Activated CD8-positive, alpha-beta memory T cell treated with anti-CD3 and anti-CD28 coated beads for 24 hours (primary cell): ENCODE results near the gene GADL1.

Experiments used
- DNase-seq: peaks from one replicate; pipeline ENCODE4 v3.0.0-alpha.2; 2020

GADL1 gene

GRCh38 chr3:30873671-30874070, 20.8 kb downstream of the GADL1 start:
- DNase-seq, result no peak

DNA sequence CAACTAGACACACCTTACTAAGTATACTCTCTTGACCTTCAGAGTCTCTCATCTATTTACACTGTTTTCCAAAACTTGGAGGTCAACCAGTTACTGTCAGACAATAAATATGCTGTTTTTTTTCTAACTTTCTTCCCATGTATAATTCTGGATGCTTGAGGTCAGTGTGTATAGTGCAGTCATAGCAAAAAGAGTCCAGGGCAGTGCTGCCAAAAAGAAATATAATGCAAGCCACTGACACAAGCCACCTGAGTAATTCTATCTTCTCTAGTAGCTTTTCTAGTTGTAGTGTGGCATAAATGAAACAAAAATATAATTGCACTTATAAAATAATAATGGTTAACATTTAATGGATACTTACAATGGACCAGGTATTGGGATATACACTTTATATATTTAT, 21.6 kb downstream of the GADL1 start:
- DNase-seq, result no peak

DNA sequence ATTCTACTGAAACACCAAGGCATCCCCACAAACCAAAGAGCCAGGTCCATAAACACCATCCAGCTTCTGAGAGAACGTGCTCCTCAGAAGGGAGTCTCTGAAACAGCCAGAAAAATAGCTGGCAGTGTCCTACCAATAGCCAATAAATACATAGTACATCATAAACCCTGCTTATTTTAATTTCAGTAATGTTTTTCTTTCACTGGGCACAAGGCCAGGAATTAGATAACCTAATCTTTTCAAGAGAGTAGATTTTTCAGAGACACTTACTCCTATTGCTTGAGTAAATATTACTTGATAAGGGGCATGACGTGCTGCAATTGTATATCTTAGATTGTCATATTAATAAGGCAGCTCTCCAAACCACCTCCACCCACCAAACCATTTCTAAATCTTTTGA, 22.7 kb downstream of the GADL1 start:
- no peak for DNase-seq

DNA sequence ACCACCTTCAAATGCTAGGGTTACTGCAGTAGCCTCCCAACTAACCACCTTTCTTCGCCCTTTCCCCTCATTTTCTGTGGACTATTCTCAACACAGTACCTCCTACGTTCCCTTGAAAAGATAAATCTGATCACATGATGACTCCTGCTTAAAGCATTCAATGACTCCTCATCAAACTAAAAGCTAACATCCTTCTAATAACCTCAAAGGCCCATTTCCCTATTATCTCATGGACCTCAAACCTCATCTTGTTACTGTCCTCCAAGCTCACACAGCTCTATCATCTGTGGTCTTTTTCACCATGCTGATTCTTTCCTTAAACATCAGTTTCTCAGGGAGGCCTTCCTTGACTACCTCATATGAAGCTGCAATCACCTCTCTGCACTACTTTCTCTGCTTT, 29.6 kb downstream of the GADL1 start:
- DNase-seq, result no peak

DNA sequence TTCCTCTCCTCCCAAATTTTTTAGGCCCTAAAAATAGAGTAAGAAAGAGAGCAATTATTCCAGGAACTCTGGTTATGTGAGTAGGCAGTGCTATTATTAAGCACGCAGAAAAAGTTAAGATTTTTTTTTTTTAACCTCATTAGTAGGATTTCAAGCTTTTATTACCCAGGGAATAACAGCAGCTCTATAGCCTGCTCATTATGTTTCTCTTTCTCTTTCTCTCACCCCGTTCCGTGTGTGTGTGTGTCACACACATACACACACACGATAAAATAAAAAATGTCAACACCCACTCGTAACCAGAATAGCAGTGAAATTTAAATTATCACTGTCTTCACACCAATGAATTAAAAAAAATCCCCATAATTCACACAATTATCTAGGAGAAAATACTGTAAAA, 30.3 kb downstream of the GADL1 start:
- DNase-seq, result no peak

DNA sequence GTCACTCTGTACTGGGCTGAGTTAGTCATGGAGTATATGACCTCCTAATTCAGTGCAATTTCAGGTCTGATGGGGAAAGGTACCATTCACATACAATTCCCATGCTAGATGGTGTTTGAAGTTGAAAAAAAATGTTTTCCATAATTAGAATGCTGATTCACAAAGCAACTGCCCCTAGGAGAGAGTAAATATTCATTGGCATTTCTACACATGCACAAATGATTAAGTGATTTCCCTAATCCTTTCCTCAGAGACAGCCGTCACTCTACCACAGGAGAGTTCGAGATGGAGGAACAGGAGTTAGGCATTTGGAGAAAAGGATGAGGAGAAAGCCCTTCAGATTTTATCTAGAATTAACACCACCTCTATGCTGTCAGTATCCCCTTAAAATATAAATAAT, 32.5 kb downstream of the GADL1 start:
- DNase-seq, result no peak

- no peak for DNase-seq
Measured at GRCh38 chr3:30858894-30859389, 35.5 kb downstream of the GADL1 start.

DNA sequence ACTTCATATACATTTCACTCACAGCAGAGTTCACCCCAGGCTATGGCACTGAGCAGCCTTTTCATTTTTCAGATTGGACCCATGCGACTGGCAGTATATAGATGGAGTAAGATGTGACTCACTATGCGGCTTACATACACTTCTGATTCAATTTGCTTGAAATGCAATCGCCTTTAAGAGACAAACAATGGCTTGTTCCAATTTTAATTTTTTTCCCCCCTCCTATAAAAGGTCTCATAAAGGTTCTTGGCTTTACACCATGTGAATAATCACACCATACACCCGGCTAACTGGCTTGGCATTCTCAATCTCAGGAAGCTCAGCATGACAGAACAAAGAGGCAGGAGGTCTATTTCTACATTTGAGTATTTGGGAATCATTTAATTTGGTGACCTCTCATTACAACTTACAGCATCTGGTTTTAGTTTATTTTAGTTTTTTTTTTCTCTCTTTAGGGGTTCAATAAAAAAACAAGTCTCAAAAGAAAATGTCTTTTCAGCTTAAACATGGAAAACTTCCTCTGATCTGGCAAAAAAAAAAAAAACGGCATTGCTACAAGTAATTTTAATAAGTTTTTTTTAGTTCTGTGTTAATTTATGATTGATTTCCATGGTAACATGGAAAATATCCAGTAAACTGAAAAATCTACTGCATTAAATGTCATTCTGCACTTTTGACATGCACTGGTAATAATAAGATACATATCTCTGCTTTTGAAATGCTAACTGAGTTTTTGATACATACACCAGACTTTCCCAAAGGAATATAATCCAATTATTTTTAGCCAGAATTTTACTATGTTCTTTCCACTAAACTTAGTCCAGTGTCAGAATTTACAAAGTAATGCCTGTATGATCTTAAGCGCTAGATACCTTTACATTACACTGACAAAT, 38.8 kb downstream of the GADL1 start:
- no peak for DNase-seq

- no peak for DNase-seq
Measured at GRCh38 chr3:30852833-30853232, 41.6 kb downstream of the GADL1 start.

- DNase-seq, result no peak
Measured at GRCh38 chr3:30848087-30848779, 46.2 kb downstream of the GADL1 start.

- no peak for DNase-seq
Measured at GRCh38 chr3:30847592-30847991, 46.9 kb downstream of the GADL1 start.

GRCh38 chr3:30845606-30846005, 48.9 kb downstream of the GADL1 start:
- no peak for DNase-seq

- no peak for DNase-seq
Measured at GRCh38 chr3:30843877-30844276, 50.6 kb downstream of the GADL1 start.

GRCh38 chr3:30836141-30836540, 58.3 kb downstream of the GADL1 start:
- no peak for DNase-seq

DNA sequence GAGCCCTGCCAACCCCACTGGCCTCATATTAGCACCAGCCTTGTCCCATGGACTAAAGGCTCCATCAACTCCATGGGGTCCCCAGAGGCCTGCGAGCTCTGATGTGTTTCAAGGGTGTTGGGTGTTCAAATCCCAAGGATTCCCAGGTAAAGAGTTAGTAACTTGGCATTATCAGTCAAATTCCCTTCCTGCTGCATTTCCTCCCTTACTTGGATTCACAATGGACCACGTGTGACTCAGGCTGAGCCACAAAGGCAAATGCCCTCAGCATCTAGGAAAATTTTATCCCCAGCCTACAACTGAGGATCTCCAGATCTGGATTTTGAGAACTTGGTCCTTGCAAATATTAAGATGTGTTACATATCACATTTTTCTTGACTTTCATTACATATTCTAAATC, 58.8 kb downstream of the GADL1 start:
- no peak for DNase-seq

DNA sequence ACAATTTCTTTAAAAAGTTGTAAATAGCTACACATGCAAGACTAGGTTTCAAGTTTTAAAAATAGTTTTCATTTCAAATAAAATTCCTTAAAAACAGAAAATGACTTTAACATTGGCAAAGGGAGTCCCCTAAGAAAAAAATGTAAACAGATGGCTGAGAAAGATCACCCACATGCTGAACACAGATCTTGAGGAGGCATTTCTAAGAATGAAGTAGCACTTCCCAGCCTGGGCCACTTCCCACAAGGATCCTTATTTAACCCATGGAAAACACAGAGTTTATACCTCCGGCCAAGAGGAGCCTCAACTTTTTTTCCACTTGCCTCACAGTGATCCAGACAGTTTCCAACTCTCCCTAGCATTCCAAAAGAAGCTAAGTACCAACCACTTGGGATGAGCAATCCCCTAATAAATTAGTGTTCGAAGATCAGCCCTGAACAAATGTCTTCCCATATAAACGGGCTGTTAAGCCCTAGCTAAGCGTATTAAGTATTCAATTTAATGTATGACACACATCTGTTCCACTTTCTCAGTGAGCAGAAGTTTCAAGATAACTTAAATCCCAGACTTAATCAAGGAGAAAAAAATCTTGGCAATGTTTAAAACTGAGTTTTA, 61.4 kb downstream of the GADL1 start:
- no peak for DNase-seq

DNA sequence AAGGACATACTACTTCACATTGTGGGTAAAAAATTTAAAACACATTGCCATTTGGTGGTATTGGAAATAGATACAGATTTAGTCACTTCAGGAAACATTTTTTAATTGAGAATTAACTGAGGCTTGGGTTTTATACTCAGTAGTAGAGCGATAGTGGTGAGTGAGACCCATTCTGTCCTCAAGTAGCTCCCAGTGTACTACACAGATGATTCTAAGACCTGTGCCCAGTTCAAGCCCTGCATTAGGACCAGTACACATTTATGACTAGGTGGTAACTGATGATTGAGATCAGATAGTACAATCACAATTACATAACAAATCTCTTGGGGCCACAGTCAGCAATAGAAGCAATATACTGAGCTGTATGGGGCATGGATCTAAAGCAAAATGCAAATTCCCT, 67.4 kb downstream of the GADL1 start:
- DNase-seq, result no peak

DNA sequence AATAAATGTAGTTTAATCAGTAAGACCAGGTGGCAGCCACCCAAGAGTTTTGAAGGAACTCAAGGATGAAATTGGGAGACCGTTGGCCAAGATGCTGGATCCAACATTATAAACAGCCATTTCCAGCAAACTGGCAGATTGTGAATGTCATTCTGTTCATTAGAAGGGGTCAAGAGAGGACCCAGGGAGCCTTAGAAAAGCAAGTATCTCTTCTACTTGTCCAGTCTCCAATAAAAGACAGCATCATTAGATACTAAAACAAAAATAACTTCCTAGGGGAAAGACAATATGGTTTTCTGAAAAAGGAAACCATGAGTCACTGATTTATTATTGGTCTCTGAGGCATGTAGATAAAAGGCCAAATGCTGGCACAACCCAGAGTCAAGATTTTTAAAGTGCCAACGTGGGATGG, 67.9 kb downstream of the GADL1 start:
- no peak for DNase-seq

- DNase-seq, result no peak
Measured at GRCh38 chr3:30819067-30819798, 75.2 kb downstream of the GADL1 start.

DNA sequence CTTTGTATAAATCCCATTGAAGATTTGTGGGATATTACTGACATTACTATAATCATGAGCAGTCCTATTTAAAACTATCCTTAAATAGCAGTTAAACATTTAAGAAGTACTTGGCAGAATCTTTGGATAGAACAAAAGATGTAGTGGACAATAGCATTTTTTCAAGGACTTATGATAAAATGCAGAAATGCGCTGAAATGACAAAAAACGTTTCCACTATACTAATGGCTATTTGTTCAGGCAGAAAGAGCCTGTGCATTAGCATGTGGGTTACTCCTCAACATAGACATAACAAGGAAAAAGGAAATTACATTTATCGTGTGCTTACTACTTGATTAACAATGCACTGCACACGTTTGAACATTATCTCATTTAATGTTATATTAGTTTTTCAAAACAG, 80.7 kb downstream of the GADL1 start:
- DNase-seq, result no peak

DNA sequence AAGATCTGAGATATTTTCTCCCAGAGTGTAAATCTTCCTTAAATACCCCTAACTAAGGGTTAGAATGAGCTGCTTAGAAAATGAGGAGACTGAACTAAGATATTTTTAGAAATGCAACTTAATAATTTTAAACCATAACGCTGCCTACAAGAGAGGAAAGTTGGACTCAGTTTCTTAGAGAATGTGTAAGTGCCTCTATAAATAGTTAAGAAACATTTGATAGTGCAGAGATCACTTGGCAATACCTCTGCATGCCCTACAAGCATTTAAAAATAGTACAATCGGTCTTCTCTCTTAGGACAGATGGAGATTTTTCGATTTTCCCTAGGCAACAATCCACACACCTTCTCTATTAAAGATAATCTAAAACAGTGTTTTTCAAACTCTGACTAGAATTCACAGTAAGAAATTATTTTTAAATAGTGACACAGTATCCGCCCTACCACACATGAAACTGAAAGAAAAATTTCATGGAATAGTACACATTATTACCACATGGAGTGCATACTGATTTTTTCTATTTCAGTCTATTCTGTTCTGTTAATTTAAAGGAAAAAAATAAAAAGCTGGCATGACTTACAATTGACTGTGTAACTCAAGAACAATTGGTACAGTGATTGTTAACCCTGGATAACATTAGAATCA, 83.2 kb downstream of the GADL1 start:
- DNase-seq, result no peak

DNA sequence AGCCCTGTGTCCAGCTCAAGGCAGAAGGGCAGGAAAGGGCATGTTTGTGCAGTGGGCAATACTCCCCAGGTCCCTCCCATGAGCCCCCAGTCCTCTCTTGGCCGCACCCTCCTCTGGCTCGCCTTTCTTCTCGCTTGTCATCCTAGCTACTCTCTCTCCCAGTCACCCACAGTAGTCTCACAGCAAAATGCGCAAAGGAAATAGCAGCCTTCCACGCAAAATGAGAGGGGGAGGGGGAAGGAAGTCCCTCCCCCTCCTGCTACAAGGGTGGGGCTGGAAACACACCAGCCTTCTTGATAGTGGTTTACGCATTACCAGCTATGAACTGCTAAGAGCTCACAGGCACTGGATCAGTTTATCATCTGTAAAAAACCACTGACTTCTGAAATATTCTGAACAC, 83.8 kb downstream of the GADL1 start:
- no peak for DNase-seq

GRCh38 chr3:30805695-30806094, 88.8 kb downstream of the GADL1 start:
- DNase-seq, result no peak
